ENCODE results near the gene IRS1. TPM values are rescaled to one million over a fixed set of nuclear protein-coding genes. Genes with fewer than 3 reads are reported as not detected.

Gene IRS1
- total RNA-seq, 1 donor from 2014 or later, result 10.6 TPM

DNA sequence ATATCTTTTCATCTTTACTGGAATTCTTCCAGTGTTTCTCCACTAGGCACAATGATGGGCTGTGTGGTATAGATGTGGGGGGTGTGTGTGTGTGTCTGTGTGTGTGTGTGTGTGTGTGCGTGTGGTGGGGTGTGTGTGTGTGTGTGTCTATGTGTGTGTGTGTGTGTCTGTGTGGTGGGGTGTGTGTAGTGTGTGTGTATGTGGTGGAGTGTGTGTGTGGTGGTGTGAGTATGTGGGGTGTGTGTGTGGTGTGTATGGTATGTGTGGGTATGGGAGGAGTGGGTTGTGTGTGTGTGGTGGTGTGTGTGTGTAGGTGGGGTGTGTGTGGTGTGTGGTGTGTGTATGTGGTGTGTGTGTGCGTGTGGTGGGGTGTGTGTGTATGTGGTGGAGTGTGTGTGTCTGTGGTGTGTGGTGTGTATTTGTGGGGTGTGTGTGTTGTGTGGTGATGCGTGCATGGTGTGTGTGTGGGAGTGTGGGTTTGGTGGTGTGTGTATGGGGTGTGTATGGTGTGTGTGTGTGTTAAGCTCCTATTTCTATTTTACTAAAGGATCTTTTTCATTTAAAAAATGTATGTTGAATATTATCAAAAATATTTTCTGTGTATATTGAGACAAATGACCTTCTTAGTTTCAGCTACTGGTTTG is 84.2 kb downstream of the IRS1 start:
- Histone ChIP-seq H3K27ac (no peak overlapping the region), H3K4me1 (no peaks in the 10 kb centered on the region), H3K27me3 (no peaks in the 10 kb centered on the region), H3K9me3 (no peaks in the 10 kb centered on the region), H3K36me3 (no peaks in the 10 kb centered on the region), H3K4me3 (no peak overlapping the region)
- TF ChIP-seq, protein P1, sequence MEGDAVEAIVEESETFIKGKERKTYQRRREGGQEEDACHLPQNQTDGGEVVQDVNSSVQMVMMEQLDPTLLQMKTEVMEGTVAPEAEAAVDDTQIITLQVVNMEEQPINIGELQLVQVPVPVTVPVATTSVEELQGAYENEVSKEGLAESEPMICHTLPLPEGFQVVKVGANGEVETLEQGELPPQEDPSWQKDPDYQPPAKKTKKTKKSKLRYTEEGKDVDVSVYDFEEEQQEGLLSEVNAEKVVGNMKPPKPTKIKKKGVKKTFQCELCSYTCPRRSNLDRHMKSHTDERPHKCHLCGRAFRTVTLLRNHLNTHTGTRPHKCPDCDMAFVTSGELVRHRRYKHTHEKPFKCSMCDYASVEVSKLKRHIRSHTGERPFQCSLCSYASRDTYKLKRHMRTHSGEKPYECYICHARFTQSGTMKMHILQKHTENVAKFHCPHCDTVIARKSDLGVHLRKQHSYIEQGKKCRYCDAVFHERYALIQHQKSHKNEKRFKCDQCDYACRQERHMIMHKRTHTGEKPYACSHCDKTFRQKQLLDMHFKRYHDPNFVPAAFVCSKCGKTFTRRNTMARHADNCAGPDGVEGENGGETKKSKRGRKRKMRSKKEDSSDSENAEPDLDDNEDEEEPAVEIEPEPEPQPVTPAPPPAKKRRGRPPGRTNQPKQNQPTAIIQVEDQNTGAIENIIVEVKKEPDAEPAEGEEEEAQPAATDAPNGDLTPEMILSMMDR (IDR thresholded peaks at IDR 0.05), result no peak
- intact Hi-C loops (cut with DNase I), result no loop called here
- ATAC-seq (peak; percentile 29), DNase-seq (no peak)

DNA sequence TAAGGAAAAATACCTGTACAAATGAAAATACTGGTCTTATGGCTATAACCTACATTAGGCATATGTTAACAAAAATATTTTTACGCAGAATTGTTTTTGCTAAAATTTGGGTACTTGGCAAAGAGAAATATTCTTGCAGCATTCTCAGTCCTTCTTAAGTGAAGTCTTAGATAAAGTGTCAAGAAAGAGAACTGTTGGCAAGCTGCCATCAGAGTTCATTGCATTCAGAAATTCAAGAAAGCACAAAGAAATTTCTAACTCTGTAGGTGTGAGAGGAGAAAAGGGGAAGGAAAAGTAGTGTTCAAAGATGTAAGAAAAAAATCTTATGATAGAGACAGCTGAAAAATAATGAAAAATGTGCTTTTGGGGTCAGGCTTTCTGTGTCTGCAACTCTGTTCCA is 86.7 kb downstream of the IRS1 start:
- TF ChIP-seq, protein P1 (IDR thresholded peaks at IDR 0.05), result no peak
- intact Hi-C loops (cut with DNase I), result no loop called here
- no peaks in the 10 kb centered on the region for H3K27me3 ChIP-seq
- ATAC-seq (no peak), DNase-seq (no peak)
- H3K27ac ChIP-seq, result no peak overlapping the region
- no peak overlapping the region for H3K4me3 ChIP-seq
- no peaks in the 10 kb centered on the region for H3K9me3 ChIP-seq
- H3K4me1 ChIP-seq, result no peaks in the 10 kb centered on the region
- H3K36me3 ChIP-seq, result no peaks in the 10 kb centered on the region

DNA sequence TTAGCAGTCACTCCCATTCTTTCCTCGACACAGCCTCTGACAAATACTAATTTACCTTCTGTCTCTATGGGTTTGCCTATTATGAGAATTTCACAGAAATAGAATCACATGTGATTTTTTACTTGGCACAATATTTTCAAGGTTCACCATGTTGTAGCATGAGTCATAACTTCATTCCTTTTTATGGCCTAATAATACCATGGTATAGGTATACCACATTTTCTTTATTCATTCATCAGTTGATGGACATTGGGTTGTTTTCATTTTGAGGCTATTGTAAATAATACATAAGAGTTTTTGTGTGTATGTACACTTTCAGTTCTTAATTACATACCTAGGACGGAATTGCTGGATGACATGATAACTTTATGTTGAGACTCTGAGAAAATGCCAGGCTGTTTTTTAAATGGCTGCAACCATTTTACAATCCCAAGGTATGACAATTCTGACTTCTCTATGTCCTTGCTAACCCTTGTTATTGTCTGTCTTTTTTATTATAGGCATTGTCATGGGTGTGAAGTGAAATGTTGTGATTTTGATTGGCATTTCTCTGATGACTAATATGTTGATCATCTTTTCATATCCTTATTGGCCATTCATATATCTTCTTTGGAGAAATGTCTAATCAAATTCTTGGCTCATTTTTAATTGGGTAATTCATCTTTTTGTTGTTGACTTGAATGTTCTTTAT is 87.9 kb downstream of the IRS1 start:
- intact Hi-C loops (cut with DNase I), result no loop called here
- Histone ChIP-seq H3K4me3 (no peak overlapping the region), H3K27me3 (no peaks in the 10 kb centered on the region), H3K36me3 (no peaks in the 10 kb centered on the region), H3K9me3 (no peaks in the 10 kb centered on the region), H3K27ac (no peak overlapping the region), H3K4me1 (no peaks in the 10 kb centered on the region)
- DNase-seq, result no peak
- TF ChIP-seq, protein P1 (IDR thresholded peaks at IDR 0.05), result no peak
- no peak for ATAC-seq

DNA sequence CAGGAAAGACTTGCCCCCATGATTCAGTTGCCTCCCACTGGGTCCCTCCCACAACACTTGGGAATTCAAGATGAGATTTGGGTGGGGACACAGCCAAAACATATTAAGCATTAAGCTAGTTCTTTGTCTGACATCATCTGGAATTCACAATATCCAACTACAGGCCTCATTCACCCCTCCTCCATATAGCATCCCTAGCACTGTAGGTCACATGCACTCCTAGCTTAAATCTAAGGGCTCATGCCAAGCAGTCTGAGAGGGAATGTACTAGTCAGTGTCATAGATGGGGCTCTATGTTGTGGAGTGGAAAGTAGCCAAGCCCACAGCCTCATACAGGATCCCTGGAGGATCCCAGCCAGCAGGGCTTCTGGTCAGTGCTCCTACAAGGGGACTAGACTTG is 92.1 kb downstream of the IRS1 start:
- H3K4me1 ChIP-seq, result no peaks in the 10 kb centered on the region
- DNase-seq, result no peak
- intact Hi-C loops (cut with DNase I), result no loop called here
- TF ChIP-seq, protein P1 (IDR thresholded peaks at IDR 0.05), result no peak
- H3K27me3 ChIP-seq, result no peaks in the 10 kb centered on the region
- H3K27ac ChIP-seq, result no peak overlapping the region
- H3K36me3 ChIP-seq, result no peaks in the 10 kb centered on the region
- ATAC-seq, result no peak
- no peak overlapping the region for H3K4me3 ChIP-seq
- no peaks in the 10 kb centered on the region for H3K9me3 ChIP-seq

DNA sequence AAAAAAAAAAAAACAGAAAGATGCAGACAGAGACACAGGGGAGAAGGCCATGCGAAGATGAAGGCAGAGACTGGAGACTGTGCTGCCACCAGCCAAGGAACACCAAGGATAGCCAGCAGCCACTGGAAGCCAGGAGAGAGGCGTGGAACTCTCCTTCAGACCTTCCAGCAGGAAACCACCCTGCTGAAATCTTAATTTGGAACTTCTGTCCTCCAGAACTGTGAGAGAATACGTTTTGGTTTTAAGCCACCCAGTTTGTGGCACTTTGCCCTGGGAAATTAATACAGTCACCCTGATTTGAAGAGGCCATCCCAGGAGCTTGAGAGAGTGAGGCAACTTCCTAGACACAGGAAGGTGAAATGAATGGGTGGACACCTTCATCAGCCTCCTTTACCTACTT is 93.7 kb downstream of the IRS1 start:
- no peaks in the 10 kb centered on the region for H3K36me3 ChIP-seq
- no peak for ATAC-seq
- intact Hi-C loops (cut with DNase I), result no loop called here
- no peak overlapping the region for H3K4me3 ChIP-seq
- H3K27ac ChIP-seq, result no peak overlapping the region
- TF ChIP-seq, protein P1 (IDR thresholded peaks at IDR 0.05), result no peak
- H3K9me3 ChIP-seq, result no peaks in the 10 kb centered on the region
- H3K27me3 ChIP-seq, result no peaks in the 10 kb centered on the region
- H3K4me1 ChIP-seq, result no peaks in the 10 kb centered on the region
- DNase-seq, result no peak
